Calu3 (cell line): ENCODE results near the gene PLSCR1. TPM values are rescaled to one million over a fixed set of nuclear protein-coding genes. Genes with fewer than 3 reads are reported as not detected.

Experiments
- BruUV-seq: library from RNA; stranded (reverse); fragments of 400-500 nt; replicated peaks from 2 replicates; lab custom pipeline; 2021; lab: Mats Ljungman, UMichigan
- CTCF ChIA-PET: fragments of 300-600 bp; sonication (Branson Sonifier 250); formaldehyde crosslinking; loops from one replicate; lab custom pipeline; 2022; ENCODE audit warnings: antibody characterized with exemption; lab: Charles Lee
- DNase-seq: peaks from one replicate; pipeline ENCODE4 v3.0.0; 2022
- H3K27ac Mint-ChIP-seq: one replicate; pipeline ENCODE4 v1.8.0; 2022; ENCODE audit warnings: mixed read lengths; ENCODE audit not compliant: unreplicated experiment
- H3K27me3 Mint-ChIP-seq: one replicate; pipeline ENCODE4 v1.8.0; 2022; ENCODE audit warnings: mixed read lengths; ENCODE audit not compliant: unreplicated experiment
- H3K36me3 Mint-ChIP-seq: one replicate; pipeline ENCODE4 v1.8.0; 2022; ENCODE audit warnings: mild to moderate bottlenecking, moderate library complexity, mixed read lengths; ENCODE audit not compliant: insufficient read depth, unreplicated experiment
- H3K4me1 Mint-ChIP-seq: one replicate; pipeline ENCODE4 v1.8.0; 2022; ENCODE audit warnings: mild to moderate bottlenecking, low read depth, mixed read lengths; ENCODE audit not compliant: unreplicated experiment
- H3K4me3 Mint-ChIP-seq: one replicate; pipeline ENCODE4 v1.8.0; 2022; ENCODE audit warnings: mild to moderate bottlenecking, low read depth, moderate library complexity, mixed read lengths; ENCODE audit not compliant: unreplicated experiment
- H3K9me3 Mint-ChIP-seq: one replicate; pipeline ENCODE4 v1.8.0; 2022; ENCODE audit warnings: low read depth, mixed read lengths; ENCODE audit not compliant: unreplicated experiment
- intact Hi-C: fragments of 100-400 bp; cut with micrococcal nuclease; formaldehyde crosslinking; loops from one replicate; pipeline ENCODE4 v1.10.0; 2022; ENCODE audit not compliant: unreplicated experiment
- total RNA-seq: library from RNA; stranded (reverse); gene quantifications from 2 replicates; pipeline ENCODE4 v1.2.3, GENCODE V29; 2022
- TF ChIP-seq, protein P1 (sequence below): fragments of 200-600 bp; IDR thresholded peaks from one replicate; pipeline ENCODE4 v1.8.0; 2022; ENCODE audit warnings: antibody characterized with exemption; ENCODE audit not compliant: unreplicated experiment

PLSCR1 gene
- total RNA-seq, 1 experiment from 2014 or later = 887 TPM

DNA sequence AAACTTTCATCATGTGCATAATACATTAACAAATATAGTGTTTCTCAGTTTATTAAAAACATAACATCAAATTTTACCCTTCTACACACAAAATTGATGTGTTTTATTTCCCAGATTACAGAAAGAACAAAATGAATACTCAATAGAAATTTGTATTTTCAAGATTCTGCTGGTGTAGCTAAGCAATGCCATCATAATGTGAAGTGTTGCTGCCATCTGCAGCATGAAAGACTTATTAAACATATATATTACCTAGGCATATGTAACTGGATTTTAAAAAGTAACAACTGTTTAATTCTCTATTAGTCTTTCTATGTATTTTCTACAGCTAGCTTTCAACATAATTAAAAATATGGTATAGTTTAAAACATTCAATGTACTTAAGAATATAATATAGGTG lies 33.3 kb upstream of the PLSCR1 start:
- no peaks in the 10 kb centered on the region for H3K36me3 Mint-ChIP-seq
- H3K27ac Mint-ChIP-seq = peak overlapping the region; percentile 47
- CTCF ChIA-PET = interaction anchor here (0.8 to 2.1 kb wide), 11 partner anchors 21 to 412 kb away, joined by 3 to 24 read pairs (median 6); partner anchors contain the start of gene PLSCR1
- TF ChIP-seq, protein P1, sequence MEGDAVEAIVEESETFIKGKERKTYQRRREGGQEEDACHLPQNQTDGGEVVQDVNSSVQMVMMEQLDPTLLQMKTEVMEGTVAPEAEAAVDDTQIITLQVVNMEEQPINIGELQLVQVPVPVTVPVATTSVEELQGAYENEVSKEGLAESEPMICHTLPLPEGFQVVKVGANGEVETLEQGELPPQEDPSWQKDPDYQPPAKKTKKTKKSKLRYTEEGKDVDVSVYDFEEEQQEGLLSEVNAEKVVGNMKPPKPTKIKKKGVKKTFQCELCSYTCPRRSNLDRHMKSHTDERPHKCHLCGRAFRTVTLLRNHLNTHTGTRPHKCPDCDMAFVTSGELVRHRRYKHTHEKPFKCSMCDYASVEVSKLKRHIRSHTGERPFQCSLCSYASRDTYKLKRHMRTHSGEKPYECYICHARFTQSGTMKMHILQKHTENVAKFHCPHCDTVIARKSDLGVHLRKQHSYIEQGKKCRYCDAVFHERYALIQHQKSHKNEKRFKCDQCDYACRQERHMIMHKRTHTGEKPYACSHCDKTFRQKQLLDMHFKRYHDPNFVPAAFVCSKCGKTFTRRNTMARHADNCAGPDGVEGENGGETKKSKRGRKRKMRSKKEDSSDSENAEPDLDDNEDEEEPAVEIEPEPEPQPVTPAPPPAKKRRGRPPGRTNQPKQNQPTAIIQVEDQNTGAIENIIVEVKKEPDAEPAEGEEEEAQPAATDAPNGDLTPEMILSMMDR = peak; percentile 57
- no peak overlapping the region for H3K4me3 Mint-ChIP-seq
- no TSS peak for BruUV-seq
- no peaks in the 10 kb centered on the region for H3K27me3 Mint-ChIP-seq
- H3K9me3 Mint-ChIP-seq = peaks cover 3% of the 10 kb centered on the region
- peak; percentile 49 for DNase-seq
- intact Hi-C loops = loop anchor here (1.0 to 5.0 kb wide), 8 partner anchors 31 to 510 kb away; no protein-coding TSS in a partner anchor
- peaks cover 51% of the 10 kb centered on the region for H3K4me1 Mint-ChIP-seq

DNA sequence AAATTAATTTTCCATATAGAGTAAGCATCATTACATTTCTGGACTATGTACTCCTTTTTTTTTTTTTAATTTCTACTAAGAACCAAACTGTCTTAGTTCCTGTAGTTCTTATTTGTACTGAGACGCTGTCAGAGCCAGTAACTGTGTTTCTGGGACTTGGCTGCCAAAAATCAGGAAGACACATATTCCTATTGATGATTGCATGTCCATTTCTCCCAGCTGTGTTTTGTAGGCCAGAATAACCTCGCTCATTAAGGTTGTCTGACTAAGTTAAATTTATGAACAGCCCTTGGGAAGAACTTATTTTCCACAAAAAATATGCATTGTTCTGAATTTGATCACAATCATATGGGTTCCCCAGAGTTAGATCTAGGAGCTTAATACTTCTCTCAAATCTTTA lies 31.2 kb upstream of the PLSCR1 start:
- intact Hi-C loops = loop anchor here (2.0 to 5.0 kb wide), 3 partner anchors 29 to 508 kb away; no protein-coding TSS in a partner anchor
- Mint-ChIP-seq H3K27ac (no peak overlapping the region), H3K4me3 (no peak overlapping the region), H3K27me3 (no peaks in the 10 kb centered on the region), H3K4me1 (peaks cover 38% of the 10 kb centered on the region), H3K36me3 (no peaks in the 10 kb centered on the region), H3K9me3 (no peaks in the 10 kb centered on the region)
- CTCF ChIA-PET = interaction anchor here (0.8 to 2.1 kb wide), 5 partner anchors 25 to 510 kb away, joined by 3 to 8 read pairs (median 3); partner anchors contain the start of gene PLSCR1
- BruUV-seq = no TSS peak
- no peak for DNase-seq
- TF ChIP-seq, protein P1 = no peak

DNA sequence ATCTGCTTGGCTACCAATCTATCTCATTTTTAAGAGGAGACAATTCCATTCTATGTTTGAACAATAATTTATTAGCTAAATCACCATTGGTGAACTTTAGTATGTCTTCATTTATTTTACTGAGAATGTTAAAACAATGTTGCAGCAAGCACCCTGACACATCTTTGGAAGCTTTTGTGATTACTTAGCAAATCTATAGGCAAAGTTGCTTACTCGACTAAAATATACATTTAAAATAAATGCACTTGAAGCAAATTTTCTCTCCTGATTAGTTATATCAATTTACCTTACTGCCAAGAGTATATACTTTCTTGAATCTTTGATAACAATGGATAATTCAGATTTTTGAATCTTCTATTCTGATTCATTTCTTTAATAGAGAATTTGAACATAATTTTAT lies 29.8 kb upstream of the PLSCR1 start:
- H3K27ac Mint-ChIP-seq = no peak overlapping the region
- CTCF ChIA-PET = interaction anchor here (0.6 to 2.1 kb wide), 3 partner anchors 23 to 247 kb away, joined by 3 to 8 read pairs (median 5); no protein-coding TSS in a partner anchor
- no TSS peak for BruUV-seq
- no peak overlapping the region for H3K4me3 Mint-ChIP-seq
- no peaks in the 10 kb centered on the region for H3K36me3 Mint-ChIP-seq
- DNase-seq = no peak
- H3K27me3 Mint-ChIP-seq = no peaks in the 10 kb centered on the region
- intact Hi-C loops = no loop called here
- H3K4me1 Mint-ChIP-seq = peaks cover 27% of the 10 kb centered on the region
- TF ChIP-seq, protein P1 = no peak
- H3K9me3 Mint-ChIP-seq = no peaks in the 10 kb centered on the region

DNA sequence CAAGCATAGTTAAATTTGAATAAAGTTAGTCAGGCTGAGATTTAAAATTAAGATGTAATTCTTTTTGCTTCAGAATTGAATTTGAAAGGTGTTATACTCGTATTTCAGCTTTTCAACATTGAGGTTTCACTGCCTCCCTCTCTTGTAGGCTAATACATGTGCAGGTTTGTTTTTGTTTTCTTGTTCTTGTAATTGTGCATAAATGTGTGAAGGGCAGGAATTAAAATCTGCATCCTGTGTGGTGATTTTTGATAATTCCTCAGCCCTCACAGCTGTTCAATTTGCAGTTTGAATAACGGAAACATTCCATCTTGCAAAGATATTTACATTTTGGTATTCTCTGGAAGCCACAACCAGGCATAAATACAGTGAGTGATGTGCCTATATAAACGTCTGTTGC lies 24.9 kb upstream of the PLSCR1 start:
- TF ChIP-seq, protein P1 = no peak
- no TSS peak for BruUV-seq
- Mint-ChIP-seq H3K27me3 (no peaks in the 10 kb centered on the region), H3K27ac (no peak overlapping the region), H3K4me1 (peaks cover 41% of the 10 kb centered on the region), H3K4me3 (no peak overlapping the region), H3K36me3 (no peaks in the 10 kb centered on the region), H3K9me3 (peaks cover 5% of the 10 kb centered on the region)
- intact Hi-C loops = no loop called here
- no peak for DNase-seq
- CTCF ChIA-PET = no interaction called here
